ENCODE measurements around the gene GNG14. TPM values are rescaled to one million over a fixed set of nuclear protein-coding genes. Genes with fewer than 3 reads are reported as not detected.
A peak's percentile ranks its signal among the peaks of the same experiment; 100 is the strongest.

The GNG14 gene
- total and polyA plus RNA-seq, 12 donors = not detected

DNA sequence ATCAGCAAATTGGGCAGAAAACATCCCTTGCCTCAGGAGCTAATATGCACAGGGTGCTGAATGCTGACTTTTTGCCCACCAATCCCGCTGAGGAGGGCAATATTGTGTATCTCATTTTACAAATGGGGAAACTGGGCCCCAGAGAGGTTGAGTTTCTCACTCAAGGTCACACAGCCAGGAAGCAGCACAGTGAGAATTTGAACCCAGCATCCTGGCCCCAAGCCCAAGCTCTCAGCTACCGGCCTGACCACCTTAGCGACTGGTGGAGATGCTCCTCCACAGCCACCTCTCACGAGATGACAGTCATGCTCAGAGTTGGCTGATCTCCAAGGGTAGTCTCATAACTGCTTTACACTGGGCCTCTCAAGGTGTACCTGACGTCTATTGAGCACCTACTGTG, 5.2 kb downstream of the GNG14 start:
- 80 to 100% (median 91%) methylated on average over 2 to 5 of the region's 5 CpGs for WGBS, 4 donors
- Histone ChIP-seq H3K27me3 (no peaks in the 10 kb centered on the region), H3K9me3 (replicated peaks in 1 of 3) (no peaks in the 10 kb centered on the region), H3K27ac (no peak overlapping the region), H3K4me3 (no peak overlapping the region), H3K36me3 (replicated peaks in 1 of 2) (no peaks in the 10 kb centered on the region), H3K4me1 (replicated peaks in 1 of 2) (peaks cover 10 to 18% of the 10 kb centered on the region in 2 donors)
- intact Hi-C loops (cut with DNase I) = no loop called here
- TF ChIP-seq POLR2A (IDR thresholded peaks at IDR 0.05) = no peak
- TF ChIP-seq, protein P1, sequence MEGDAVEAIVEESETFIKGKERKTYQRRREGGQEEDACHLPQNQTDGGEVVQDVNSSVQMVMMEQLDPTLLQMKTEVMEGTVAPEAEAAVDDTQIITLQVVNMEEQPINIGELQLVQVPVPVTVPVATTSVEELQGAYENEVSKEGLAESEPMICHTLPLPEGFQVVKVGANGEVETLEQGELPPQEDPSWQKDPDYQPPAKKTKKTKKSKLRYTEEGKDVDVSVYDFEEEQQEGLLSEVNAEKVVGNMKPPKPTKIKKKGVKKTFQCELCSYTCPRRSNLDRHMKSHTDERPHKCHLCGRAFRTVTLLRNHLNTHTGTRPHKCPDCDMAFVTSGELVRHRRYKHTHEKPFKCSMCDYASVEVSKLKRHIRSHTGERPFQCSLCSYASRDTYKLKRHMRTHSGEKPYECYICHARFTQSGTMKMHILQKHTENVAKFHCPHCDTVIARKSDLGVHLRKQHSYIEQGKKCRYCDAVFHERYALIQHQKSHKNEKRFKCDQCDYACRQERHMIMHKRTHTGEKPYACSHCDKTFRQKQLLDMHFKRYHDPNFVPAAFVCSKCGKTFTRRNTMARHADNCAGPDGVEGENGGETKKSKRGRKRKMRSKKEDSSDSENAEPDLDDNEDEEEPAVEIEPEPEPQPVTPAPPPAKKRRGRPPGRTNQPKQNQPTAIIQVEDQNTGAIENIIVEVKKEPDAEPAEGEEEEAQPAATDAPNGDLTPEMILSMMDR (IDR thresholded peaks at IDR 0.05) = no peak
- DNase-seq = no peak

DNA sequence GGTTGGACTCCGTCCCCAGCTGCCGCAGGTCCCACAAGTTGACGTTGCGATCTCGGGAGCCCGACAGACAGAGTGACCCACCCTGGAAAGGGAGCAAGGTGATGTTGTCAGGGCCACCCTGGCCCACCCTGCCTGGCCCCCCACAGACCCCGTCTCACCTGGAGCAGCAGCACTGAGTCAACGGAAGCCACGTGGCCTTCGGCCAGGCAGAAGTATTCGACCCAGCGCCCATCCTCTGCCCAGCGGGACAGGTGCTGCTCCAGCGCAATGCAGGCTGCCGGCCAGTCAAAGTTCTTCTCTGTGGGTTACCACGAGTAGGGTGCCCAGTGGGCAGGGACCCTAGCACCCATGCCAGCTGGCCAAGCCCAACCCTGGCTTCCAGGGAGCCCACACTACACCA, 6.8 kb downstream of the GNG14 start:
- intact Hi-C loops (cut with DNase I) = no loop called here
- no peak overlapping the region for H3K27ac ChIP-seq
- H3K4me3 ChIP-seq = no peak overlapping the region
- 83 to 94% (median 91%) methylated on average over 7 to 16 of the region's 16 CpGs for WGBS, 4 donors
- peaks cover 10 to 18% of the 10 kb centered on the region in 2 donors for H3K4me1 ChIP-seq (replicated peaks in 1 of 2)
- TF ChIP-seq POLR2A (IDR thresholded peaks at IDR 0.05) = no peak
- TF ChIP-seq, protein P1 (IDR thresholded peaks at IDR 0.05) = no peak
- H3K9me3 ChIP-seq (replicated peaks in 1 of 3) = no peaks in the 10 kb centered on the region
- no peak for DNase-seq
- no peaks in the 10 kb centered on the region for H3K36me3 ChIP-seq (replicated peaks in 1 of 2)
- no peaks in the 10 kb centered on the region for H3K27me3 ChIP-seq

DNA sequence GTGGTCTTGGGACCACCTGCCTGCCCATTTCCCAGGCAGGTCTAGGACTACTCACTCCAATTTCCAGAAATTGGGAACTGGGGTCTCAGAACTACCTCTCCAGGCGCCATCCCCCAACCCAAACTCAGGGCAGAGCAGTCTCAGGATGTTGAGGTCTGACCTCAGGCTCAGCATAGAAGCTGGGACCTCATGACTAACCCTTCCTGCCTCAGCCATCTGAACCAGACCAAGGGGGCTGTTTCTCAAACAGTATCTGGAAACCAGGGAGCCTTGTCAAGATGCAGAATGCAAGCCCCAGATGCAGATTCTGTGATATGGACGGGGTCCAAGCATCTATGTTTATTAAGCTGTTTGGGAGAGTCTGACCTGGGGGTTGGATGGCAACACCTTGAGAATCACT, 7.3 kb downstream of the GNG14 start:
- no peak overlapping the region for H3K4me3 ChIP-seq
- no peak overlapping the region for H3K27ac ChIP-seq
- no peak for DNase-seq
- intact Hi-C loops (cut with DNase I) = no loop called here
- no peaks in the 10 kb centered on the region for H3K9me3 ChIP-seq (replicated peaks in 1 of 3)
- H3K4me1 ChIP-seq (replicated peaks in 1 of 2) = peaks cover 10 to 18% of the 10 kb centered on the region in 2 donors
- TF ChIP-seq POLR2A (IDR thresholded peaks at IDR 0.05) = no peak
- TF ChIP-seq, protein P1 (IDR thresholded peaks at IDR 0.05) = no peak
- no peaks in the 10 kb centered on the region for H3K27me3 ChIP-seq
- peaks cover 0 to 2% of the 10 kb centered on the region in 2 donors for H3K36me3 ChIP-seq (replicated peaks in 1 of 2)
- WGBS, 4 donors = 79 to 84% (median 79%) methylated on average over 1 to 2 of the region's 2 CpGs

DNA sequence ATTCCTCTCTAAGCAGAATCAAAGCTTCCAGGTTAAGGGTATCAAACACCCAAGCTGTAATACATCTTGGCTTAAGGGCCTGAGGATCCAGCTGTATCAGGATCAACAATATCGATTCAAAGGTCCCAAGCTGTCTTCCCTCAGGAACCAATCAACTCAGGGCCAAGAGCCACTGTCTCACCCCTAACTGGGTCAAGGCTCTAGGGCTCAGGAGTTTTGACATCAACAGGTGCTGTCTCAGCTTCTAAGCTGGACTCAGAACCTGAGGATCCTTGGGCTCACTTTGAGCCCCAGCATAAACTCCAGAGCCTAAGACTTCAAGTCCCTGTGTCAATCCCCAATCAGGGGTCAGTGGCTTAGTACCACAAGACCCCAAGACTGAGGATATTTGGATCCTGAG, 7.7 kb downstream of the GNG14 start:
- no peak for TF ChIP-seq POLR2A (IDR thresholded peaks at IDR 0.05)
- TF ChIP-seq, protein P1 (IDR thresholded peaks at IDR 0.05) = no peak
- Histone ChIP-seq H3K27me3 (no peaks in the 10 kb centered on the region), H3K27ac (no peak overlapping the region), H3K4me3 (peak overlapping the region in 2 of 4 donors; percentile 73 to 89), H3K9me3 (replicated peaks in 1 of 3) (no peaks in the 10 kb centered on the region), H3K4me1 (replicated peaks in 1 of 2) (peaks cover 10 to 18% of the 10 kb centered on the region in 2 donors), H3K36me3 (replicated peaks in 1 of 2) (peaks cover 0 to 6% of the 10 kb centered on the region in 2 donors)
- no peak for DNase-seq
- 56 to 69% (median 57%) methylated on average over 1 of the region's 1 CpG; no CpG with 5 or more reads in 1 of the 4 donors for WGBS, 4 donors
- intact Hi-C loops (cut with DNase I) = no loop called here
